ENCODE measurements around the gene IGSF9.

Gene IGSF9

GRCh38 chr1:159973350-159973940 lies 28.0 kb upstream of the IGSF9 start:
- DNase-seq, result no peak

GRCh38 chr1:159972443-159973205 lies 27.2 kb upstream of the IGSF9 start:
- DNase-seq, result no peak

- DNase-seq, result no peak
Observed at GRCh38 chr1:159970932-159971342, 25.5 kb upstream of the IGSF9 start.

- DNase-seq, result no peak
Observed at GRCh38 chr1:159968901-159969300, 23.5 kb upstream of the IGSF9 start.

- DNase-seq, result no peak
Observed at GRCh38 chr1:159965263-159965662, 19.9 kb upstream of the IGSF9 start.

DNA sequence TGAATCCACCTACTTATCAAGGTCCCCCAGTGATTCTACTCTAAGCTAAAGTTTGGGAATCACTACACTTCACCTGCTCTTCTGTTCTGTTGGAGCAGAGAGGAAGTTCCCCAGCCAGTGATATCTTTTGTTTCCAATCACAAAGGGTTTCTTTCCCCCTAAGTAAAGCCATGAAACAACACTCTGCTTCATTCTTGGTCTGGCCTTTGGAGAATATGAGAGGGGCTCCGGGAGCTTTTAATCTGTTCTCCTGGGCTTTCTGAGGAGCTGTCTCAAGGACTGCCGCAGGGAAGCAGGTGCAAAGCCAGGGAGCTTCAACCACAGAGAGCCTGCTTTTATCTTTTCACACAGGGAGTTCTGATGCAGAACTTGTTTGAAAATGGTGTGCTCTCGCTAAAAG lies 18.7 kb upstream of the IGSF9 start:
- DNase-seq, result no peak

GRCh38 chr1:159962176-159962575 lies 16.8 kb upstream of the IGSF9 start:
- DNase-seq, result no peak

GRCh38 chr1:159961636-159962035 lies 16.2 kb upstream of the IGSF9 start:
- no peak for DNase-seq

GRCh38 chr1:159960721-159961381 lies 15.4 kb upstream of the IGSF9 start:
- DNase-seq, result no peak

- no peak for DNase-seq
Observed at GRCh38 chr1:159959451-159959850, 14.0 kb upstream of the IGSF9 start.

- no peak for DNase-seq
Observed at GRCh38 chr1:159958719-159959380, 13.4 kb upstream of the IGSF9 start.

DNA sequence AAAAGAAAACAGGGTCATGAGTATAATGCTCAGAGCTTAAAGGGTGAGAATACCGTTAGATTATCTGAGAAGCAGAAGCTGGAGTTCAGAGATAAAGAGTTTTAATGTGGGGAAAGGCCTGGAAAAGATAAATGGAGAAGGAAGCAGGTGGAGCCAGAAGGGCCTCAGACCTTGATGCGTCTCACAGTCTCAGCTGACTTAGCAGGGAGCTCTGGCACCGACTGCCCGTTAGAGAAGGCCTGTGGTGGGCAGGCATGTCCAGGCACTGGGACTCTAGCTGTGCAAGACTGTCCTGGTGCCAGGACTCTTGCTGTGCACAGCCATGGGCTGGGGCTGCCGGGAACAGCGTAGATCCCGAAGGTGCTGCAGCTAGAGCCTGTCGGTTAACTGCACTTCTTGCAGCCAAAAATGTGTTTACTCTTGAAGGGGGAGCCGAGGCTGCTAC lies 12.4 kb upstream of the IGSF9 start:
- no peak for DNase-seq

DNA sequence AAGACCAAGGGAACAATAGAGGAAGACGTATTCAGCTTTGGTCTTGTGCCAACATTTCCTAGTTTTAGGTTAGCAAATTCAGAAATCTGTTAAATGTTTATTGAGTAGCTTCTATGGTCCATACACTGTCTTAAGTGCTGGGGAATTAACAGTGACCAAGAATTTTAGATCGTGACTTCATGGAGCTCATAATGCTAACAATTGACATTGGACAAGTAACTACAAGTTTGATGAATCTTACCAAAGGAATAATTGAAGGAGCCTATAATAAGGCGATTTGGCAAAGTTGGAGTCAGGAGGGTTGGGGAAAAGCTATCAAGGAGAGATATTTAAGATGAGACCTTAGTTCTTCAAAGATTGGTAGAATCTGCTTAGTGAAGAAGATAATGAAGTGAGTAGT lies 10.0 kb upstream of the IGSF9 start:
- no peak for DNase-seq

GRCh38 chr1:159953536-159954515 lies 8.4 kb upstream of the IGSF9 start, which contains the start of gene SLAMF9:
Gene SLAMF9, minus strand, starts transcription at chr1:159954237. Its CDS starts 100 bp downstream, at chr1:159954137.
- no peak for DNase-seq

GRCh38 chr1:159952932-159953331 lies 7.5 kb upstream of the IGSF9 start:
- DNase-seq, result no peak

DNA sequence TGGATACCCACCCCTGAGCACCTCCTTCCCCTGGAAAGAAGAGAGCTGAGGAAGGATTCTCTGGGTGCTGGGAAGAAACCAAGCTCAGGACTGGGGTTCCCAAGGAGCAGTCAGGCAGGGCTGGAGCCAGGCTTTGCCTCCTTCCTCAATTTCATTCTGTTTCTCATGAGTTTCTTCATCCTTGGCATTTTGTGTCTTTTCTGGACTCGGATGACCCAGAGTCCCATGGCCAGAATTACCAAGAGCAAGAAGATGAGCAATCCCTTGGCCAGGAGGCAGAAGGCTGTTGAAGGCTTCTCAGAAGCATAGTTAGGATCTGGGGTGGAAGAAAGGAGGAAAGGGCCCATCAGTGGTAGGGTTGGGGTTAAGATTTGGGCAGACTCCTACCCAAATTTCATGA lies 6.1 kb upstream of the IGSF9 start:
- DNase-seq, result no peak

DNA sequence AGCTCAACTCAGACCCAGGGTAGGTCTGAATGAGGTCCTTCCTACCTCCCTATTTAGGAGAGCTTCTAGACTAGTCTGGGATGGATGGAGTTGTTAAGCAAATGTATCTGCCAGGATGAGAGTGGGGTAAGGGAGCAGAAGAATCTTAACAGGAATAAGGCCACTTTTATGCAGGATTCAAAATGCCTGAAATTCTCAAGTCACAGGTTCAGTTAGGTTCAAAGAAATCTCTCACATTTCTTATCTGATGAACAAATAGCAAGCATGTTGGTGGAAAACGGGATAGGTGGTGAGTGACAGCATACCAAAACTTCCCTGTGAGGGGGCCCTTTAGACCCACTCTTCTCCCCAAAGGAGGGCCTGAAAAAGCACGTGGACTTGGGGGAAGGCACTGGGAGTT lies 5.6 kb upstream of the IGSF9 start:
- DNase-seq, result no peak

DNA sequence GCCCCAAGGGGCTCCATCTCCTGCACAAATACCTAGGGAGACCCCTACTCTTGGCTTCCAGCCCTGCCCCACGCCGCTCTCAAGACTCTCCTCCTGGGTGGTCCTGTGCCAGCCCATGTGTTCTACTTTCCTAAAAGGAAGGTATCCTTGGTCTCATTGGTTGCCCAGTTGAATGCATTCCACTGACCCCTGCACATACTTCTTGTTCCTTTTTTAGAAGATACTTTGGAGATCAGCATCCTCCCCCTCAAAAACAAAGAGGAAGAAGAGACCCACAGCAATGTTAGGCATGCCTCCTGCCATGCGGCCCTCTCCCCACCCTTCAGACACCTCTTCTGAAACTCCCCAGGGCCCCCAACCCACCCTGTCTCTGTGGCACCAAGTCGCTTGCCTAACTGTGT lies 4.6 kb upstream of the IGSF9 start:
- no peak for DNase-seq

DNA sequence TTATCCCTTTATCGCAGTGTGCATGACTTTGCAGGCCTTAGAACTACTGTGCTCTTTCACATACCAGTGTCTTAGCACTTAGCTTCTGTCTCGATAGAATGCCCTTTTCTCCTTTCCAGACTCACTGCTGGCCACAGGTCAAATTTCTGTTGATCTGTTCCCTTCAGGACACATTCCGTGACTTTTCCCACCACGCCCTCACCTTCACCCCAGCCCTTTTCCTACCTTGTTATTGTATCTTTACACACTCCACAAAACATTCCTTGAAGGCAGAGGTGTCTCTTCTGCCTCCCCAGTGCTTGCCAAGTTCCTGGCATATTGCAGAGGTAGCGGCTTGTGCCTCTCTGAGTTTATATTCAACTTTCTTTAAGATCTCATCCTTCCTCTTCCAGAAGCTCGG lies 3.7 kb upstream of the IGSF9 start:
- DNase-seq, result no peak

GRCh38 chr1:159947942-159948341 lies 2.5 kb upstream of the IGSF9 start:
- DNase-seq, result no peak

GRCh38 chr1:159946242-159947187 lies 1.1 kb upstream of the IGSF9 start:
- DNase-seq, result no peak

Measured in stimulated activated CD4-positive, alpha-beta T cell treated with anti-CD3 and anti-CD28 coated beads, Interleukin-12 subunit alpha, Interleukin-12 subunit beta, amount 100 ng/mL, for 4 hours (primary cell).